Measurements from ENCODE around the gene KLHL11. TPM values are rescaled to one million over a fixed set of nuclear protein-coding genes. Genes with fewer than 3 reads are reported as not detected.

KLHL11 gene
- polyA plus RNA-seq, 1 of the 3 experiments (the other 2 are of a cell fraction), result 2.6 TPM

DNA sequence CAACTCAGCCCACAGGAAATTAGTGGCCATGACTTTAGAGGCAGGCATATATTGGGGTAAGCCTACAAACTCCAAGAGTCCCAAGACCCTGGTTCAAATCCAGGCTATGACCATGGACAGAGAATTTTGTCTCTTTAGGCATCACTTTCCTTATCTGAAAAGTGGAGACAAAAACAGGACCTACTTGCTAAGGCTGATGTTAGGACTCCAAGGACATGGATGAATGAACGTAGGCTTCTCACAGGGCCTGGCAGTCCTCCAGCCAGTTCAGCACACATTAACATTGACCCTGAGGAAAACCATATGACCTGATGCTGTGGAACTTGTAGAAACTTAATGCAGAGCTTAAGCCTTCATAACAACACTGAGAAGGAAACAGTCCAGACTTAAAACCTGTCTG lies 51.0 kb downstream of the KLHL11 start:
- no peak for DNase-seq
- CTCF ChIA-PET, result interaction anchor here (1.0 to 2.1 kb wide), 3 partner anchors 13 to 158 kb away, joined by 3 to 9 read pairs (median 4); no protein-coding TSS in a partner anchor
- Histone ChIP-seq H2AFZ (ENCODE audit: low read depth) (no peak overlapping the region), H3K4me3 (ENCODE audit: low read depth in 2 of 2, low read length in 1 of 2) (peak overlapping the region; percentile 75 to 93), H3F3A (replicated peaks; ENCODE audit: insufficient read depth) (no peaks in the 10 kb centered on the region), H3K4me2 (peak overlapping the region; percentile 99), H3K79me2 (ENCODE audit: insufficient read depth) (peaks cover 73% of the 10 kb centered on the region), H3K9me2 (no peaks in the 10 kb centered on the region), H3K27ac (ENCODE audit: low read depth in 2 of 2, low read length in 1 of 2) (no peak overlapping the region; a peak in 1 of 4 replicates), H3K9me3 (no peaks in the 10 kb centered on the region), H3K36me3 (replicated peaks in 1 of 2; ENCODE audit: control insufficient read depth in 1 of 2, insufficient read depth in 2 of 2, low read length in 1 of 2) (peaks cover 3 to 11% of the 10 kb centered on the region in 2 experiments), H3K9ac (peak overlapping the region; percentile 87), H3K4me1 (ENCODE audit: control insufficient read depth in 1 of 2, insufficient read depth in 2 of 2, low read depth in 1 of 2, low read length in 1 of 2) (peaks cover 15 to 24% of the 10 kb centered on the region in 2 experiments; a peak in 2 of 4 replicates), H3K27me3 (ENCODE audit: insufficient read depth) (no peaks in the 10 kb centered on the region), H4K20me1 (ENCODE audit: insufficient read depth) (peaks cover 14% of the 10 kb centered on the region)
- TF ChIP-seq TAF1 (IDR thresholded peaks at IDR 0.05; ENCODE audit: borderline replicate concordance, low read depth, low read length), result no peak
- TF ChIP-seq FOXM1 (IDR thresholded peaks at IDR 0.05; ENCODE audit: low read depth), result no peak
- TF ChIP-seq, protein P1, sequence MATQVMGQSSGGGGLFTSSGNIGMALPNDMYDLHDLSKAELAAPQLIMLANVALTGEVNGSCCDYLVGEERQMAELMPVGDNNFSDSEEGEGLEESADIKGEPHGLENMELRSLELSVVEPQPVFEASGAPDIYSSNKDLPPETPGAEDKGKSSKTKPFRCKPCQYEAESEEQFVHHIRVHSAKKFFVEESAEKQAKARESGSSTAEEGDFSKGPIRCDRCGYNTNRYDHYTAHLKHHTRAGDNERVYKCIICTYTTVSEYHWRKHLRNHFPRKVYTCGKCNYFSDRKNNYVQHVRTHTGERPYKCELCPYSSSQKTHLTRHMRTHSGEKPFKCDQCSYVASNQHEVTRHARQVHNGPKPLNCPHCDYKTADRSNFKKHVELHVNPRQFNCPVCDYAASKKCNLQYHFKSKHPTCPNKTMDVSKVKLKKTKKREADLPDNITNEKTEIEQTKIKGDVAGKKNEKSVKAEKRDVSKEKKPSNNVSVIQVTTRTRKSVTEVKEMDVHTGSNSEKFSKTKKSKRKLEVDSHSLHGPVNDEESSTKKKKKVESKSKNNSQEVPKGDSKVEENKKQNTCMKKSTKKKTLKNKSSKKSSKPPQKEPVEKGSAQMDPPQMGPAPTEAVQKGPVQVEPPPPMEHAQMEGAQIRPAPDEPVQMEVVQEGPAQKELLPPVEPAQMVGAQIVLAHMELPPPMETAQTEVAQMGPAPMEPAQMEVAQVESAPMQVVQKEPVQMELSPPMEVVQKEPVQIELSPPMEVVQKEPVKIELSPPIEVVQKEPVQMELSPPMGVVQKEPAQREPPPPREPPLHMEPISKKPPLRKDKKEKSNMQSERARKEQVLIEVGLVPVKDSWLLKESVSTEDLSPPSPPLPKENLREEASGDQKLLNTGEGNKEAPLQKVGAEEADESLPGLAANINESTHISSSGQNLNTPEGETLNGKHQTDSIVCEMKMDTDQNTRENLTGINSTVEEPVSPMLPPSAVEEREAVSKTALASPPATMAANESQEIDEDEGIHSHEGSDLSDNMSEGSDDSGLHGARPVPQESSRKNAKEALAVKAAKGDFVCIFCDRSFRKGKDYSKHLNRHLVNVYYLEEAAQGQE (IDR thresholded peaks at IDR 0.05; ENCODE audit: low read depth, low read length), result 0 out of 2 replicates have a peak, but pooled peaks have one; percentile 45
- TF ChIP-seq, protein P2, sequence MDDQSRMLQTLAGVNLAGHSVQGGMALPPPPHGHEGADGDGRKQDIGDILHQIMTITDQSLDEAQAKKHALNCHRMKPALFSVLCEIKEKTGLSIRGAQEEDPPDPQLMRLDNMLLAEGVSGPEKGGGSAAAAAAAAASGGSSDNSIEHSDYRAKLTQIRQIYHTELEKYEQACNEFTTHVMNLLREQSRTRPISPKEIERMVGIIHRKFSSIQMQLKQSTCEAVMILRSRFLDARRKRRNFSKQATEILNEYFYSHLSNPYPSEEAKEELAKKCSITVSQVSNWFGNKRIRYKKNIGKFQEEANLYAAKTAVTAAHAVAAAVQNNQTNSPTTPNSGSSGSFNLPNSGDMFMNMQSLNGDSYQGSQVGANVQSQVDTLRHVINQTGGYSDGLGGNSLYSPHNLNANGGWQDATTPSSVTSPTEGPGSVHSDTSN (IDR thresholded peaks at IDR 0.05), result no peak
- TF ChIP-seq GABPA (IDR thresholded peaks at IDR 0.05; ENCODE audit: low read depth), result no peak
- TF ChIP-seq NRF1 (IDR thresholded peaks at IDR 0.05; ENCODE audit: low read depth, low read length), result no peak
- TF ChIP-seq FOSL2 (IDR thresholded peaks at IDR 0.05; ENCODE audit: borderline replicate concordance, low read depth), result no peak
- no peak for TF ChIP-seq ELF1 (IDR thresholded peaks at IDR 0.05)
- POLR2A ChIA-PET, result no interaction called here
- WGBS (ENCODE audit: low lambda C conversion rate), result 79% methylated on average over 1 of the region's 1 CpG

DNA sequence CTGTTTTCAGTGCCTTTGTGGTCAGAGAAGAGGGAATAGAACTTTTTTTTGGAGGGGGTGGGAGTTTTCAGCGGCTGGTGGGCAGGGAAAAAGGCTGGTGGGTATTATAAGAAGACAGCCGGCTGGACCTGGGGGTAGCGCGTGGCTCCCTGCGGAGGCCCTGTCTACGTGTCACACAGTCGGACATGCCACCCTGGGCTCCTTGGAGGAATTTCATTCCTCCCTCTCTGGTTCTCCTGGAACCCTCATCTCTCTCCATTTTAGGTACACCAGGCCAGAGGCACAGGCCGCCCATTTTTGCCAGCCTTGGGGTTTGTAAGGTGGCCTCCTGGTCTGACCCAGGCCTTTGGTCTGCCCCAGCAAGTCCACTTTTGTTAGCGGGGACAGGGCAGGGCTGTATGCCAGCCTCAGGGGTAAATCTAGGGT lies 51.5 kb downstream of the KLHL11 start:
- DNase-seq, result peak; percentile 37
- H3K4me3 ChIP-seq (ENCODE audit: low read depth in 2 of 2, low read length in 1 of 2), result peak overlapping the region; percentile 75 to 93
- no peak for TF ChIP-seq SMC3 (IDR thresholded peaks at IDR 0.05; ENCODE audit: low read depth, low read length)
- no peak for TF ChIP-seq TEAD4 (IDR thresholded peaks at IDR 0.05; ENCODE audit: borderline replicate concordance, insufficient read depth)
- no peaks in the 10 kb centered on the region for H3K9me3 ChIP-seq
- H3K36me3 ChIP-seq (replicated peaks in 1 of 2; ENCODE audit: control insufficient read depth in 1 of 2, insufficient read depth in 2 of 2, low read length in 1 of 2), result peaks cover 5 to 8% of the 10 kb centered on the region in 2 experiments
- peak overlapping the region; percentile 80 to 87; a peak in 3 of 4 replicates for H3K27ac ChIP-seq (ENCODE audit: low read depth in 2 of 2, low read length in 1 of 2)
- peaks cover 78% of the 10 kb centered on the region for H3K79me2 ChIP-seq (ENCODE audit: insufficient read depth)
- H3K9ac ChIP-seq, result peak overlapping the region; percentile 87
- H3K9me2 ChIP-seq, result no peaks in the 10 kb centered on the region
- H3K4me1 ChIP-seq (ENCODE audit: control insufficient read depth in 1 of 2, insufficient read depth in 2 of 2, low read depth in 1 of 2, low read length in 1 of 2), result peaks cover 15 to 24% of the 10 kb centered on the region in 2 experiments; a peak in 2 of 4 replicates
- H4K20me1 ChIP-seq (ENCODE audit: insufficient read depth), result peaks cover 18% of the 10 kb centered on the region
- no peak overlapping the region for H2AFZ ChIP-seq (ENCODE audit: low read depth)
- H3K27me3 ChIP-seq (ENCODE audit: insufficient read depth), result no peaks in the 10 kb centered on the region
- H3K4me2 ChIP-seq, result peak overlapping the region; percentile 99
- CTCF ChIA-PET, result interaction anchor here (1.0 to 20.2 kb wide), 4 partner anchors 12 to 77 kb away, joined by 5 to 405 read pairs (median 14); partner anchors contain the start of genes HAP1 and JUP
- POLR2A ChIA-PET, result no interaction called here
- H3F3A ChIP-seq (replicated peaks; ENCODE audit: insufficient read depth), result no peaks in the 10 kb centered on the region
- WGBS (ENCODE audit: low lambda C conversion rate), result 48% methylated on average over 9 of the region's 9 CpGs
